Stimulated activated CD4-positive, alpha-beta T cell treated with anti-CD3 and anti-CD28 coated beads, TNF-alpha, amount 100 ng/mL, for 4 hours (primary cell): ENCODE measurements around the gene MAGOHB.

Experiments used
- DNase-seq, 3 experiments: peaks; one replicate each; pipeline ENCODE4 v3.0.0-alpha.2; 2020; ENCODE audit warnings: low read depth in 3 of 3

The MAGOHB gene

GRCh38 chr12:10554756-10555481, 58.5 kb downstream of the MAGOHB start:
- no peak for DNase-seq

- no peak for DNase-seq
These were observed 59.1 kb downstream of the MAGOHB start for GRCh38 chr12:10554228-10554755.
